ENCODE data around the gene LRRK1.

LRRK1 gene

GRCh38 chr15:101056366-101057334 lies 137.5 kb downstream of the LRRK1 start:
- no peak for TF ChIP-seq CTCF (IDR thresholded peaks at IDR 0.05)

GRCh38 chr15:101057841-101058407 lies 138.8 kb downstream of the LRRK1 start:
- no peak for TF ChIP-seq CTCF (IDR thresholded peaks at IDR 0.05)

- no peak for TF ChIP-seq CTCF (IDR thresholded peaks at IDR 0.05)
These were observed 139.6 kb downstream of the LRRK1 start for GRCh38 chr15:101058735-101059134.

GRCh38 chr15:101059381-101060341 lies 140.5 kb downstream of the LRRK1 start:
- TF ChIP-seq CTCF (IDR thresholded peaks at IDR 0.05) = no peak

- TF ChIP-seq CTCF (IDR thresholded peaks at IDR 0.05) = no peak
These were observed 141.7 kb downstream of the LRRK1 start for GRCh38 chr15:101060576-101061551.

- TF ChIP-seq CTCF (IDR thresholded peaks at IDR 0.05) = no peak
These were observed 142.9 kb downstream of the LRRK1 start for GRCh38 chr15:101062063-101062462.
